Mesendoderm (in vitro differentiated cells): Measurements from ENCODE around the gene CABLES2.

Experiments
- DNase-seq: peaks from one replicate; pipeline ENCODE4 v3.0.0; 2013
- H2AK5ac ChIP-seq: 2 replicates; pipeline ENCODE4 v1.6.1; 2013; ENCODE audit warnings: low read length, inconsistent platforms
- H2BK120ac ChIP-seq: 2 replicates; pipeline ENCODE4 v1.6.1; 2013; ENCODE audit warnings: low read depth, mild to moderate bottlenecking, low read length, moderate library complexity, mixed read lengths
- H2BK15ac ChIP-seq: replicated peaks from 2 replicates; pipeline ENCODE4 v1.6.1; 2013; ENCODE audit warnings: low read depth, mild to moderate bottlenecking, moderate library complexity
- H2BK5ac ChIP-seq: 2 replicates; pipeline ENCODE4 v1.6.1; 2013; ENCODE audit warnings: low read length, inconsistent platforms
- H3K18ac ChIP-seq: 2 replicates; pipeline ENCODE4 v1.6.1; 2013; ENCODE audit warnings: mild to moderate bottlenecking, low read length, mixed read lengths
- H3K23ac ChIP-seq: one replicate; pipeline ENCODE4 v1.6.1; 2013; ENCODE audit warnings: low read length
- H3K27ac ChIP-seq: 2 replicates; pipeline ENCODE4 v1.5.1; 2013; ENCODE audit warnings: low read depth, mild to moderate bottlenecking, inconsistent platforms, low read length, moderate library complexity
- H3K27me3 ChIP-seq: 2 replicates; pipeline ENCODE4 v1.6.1; 2013; ENCODE audit warnings: low read length, control low read depth, mild to moderate bottlenecking, inconsistent platforms; ENCODE audit not compliant: insufficient read depth, poor library complexity
- H3K36me3 ChIP-seq: 2 replicates; pipeline ENCODE4 v1.6.1; 2013; ENCODE audit warnings: low read length, inconsistent platforms; ENCODE audit not compliant: control insufficient read depth, insufficient read depth
- H3K4ac ChIP-seq: one replicate; pipeline ENCODE4 v1.6.1; 2013; ENCODE audit warnings: low read depth, mild to moderate bottlenecking, low read length, moderate library complexity
- H3K4me1 ChIP-seq: 2 replicates; pipeline ENCODE4 v1.6.1; 2013; ENCODE audit warnings: low read depth, low read length, inconsistent platforms; ENCODE audit not compliant: control insufficient read depth
- H3K4me2 ChIP-seq: 2 replicates; pipeline ENCODE4 v1.6.1; 2013; ENCODE audit warnings: low read length
- H3K4me3 ChIP-seq: 2 replicates; pipeline ENCODE4 v1.5.1; 2013; ENCODE audit warnings: mild to moderate bottlenecking, low read length
- H3K56ac ChIP-seq: one replicate; pipeline ENCODE4 v1.6.1; 2013; ENCODE audit warnings: low read length
- H3K79me1 ChIP-seq: 2 replicates; pipeline ENCODE4 v1.6.1; 2013; ENCODE audit warnings: low read length, inconsistent platforms
- H3K79me2 ChIP-seq: 2 replicates; pipeline ENCODE4 v1.6.1; 2013; ENCODE audit warnings: mild to moderate bottlenecking, low read length; ENCODE audit not compliant: control insufficient read depth, insufficient read depth
- H3K9ac ChIP-seq: 2 replicates; pipeline ENCODE4 v1.6.1; 2013; ENCODE audit warnings: low read length, inconsistent platforms
- H4K5ac ChIP-seq: one replicate; pipeline ENCODE4 v1.6.1; 2013; ENCODE audit warnings: low read length
- H4K8ac ChIP-seq: one replicate; pipeline ENCODE4 v1.6.1; 2013; ENCODE audit warnings: low read depth, mild to moderate bottlenecking, control low read depth, low read length, moderate library complexity
- WGBS: extraction: QIAGEN DNeasy Blood & Tissue Kit; methylation state at CpG from one replicate; pipeline ENCODE4 v1.1.7; 2013; ENCODE audit warnings: low lambda C conversion rate, missing lambda C conversion rate; ENCODE audit not compliant: insufficient coverage; ENCODE audit errors: extremely low coverage; 5-methylcytosine and 5-hydroxymethylcytosine counted together

CABLES2 gene

DNA sequence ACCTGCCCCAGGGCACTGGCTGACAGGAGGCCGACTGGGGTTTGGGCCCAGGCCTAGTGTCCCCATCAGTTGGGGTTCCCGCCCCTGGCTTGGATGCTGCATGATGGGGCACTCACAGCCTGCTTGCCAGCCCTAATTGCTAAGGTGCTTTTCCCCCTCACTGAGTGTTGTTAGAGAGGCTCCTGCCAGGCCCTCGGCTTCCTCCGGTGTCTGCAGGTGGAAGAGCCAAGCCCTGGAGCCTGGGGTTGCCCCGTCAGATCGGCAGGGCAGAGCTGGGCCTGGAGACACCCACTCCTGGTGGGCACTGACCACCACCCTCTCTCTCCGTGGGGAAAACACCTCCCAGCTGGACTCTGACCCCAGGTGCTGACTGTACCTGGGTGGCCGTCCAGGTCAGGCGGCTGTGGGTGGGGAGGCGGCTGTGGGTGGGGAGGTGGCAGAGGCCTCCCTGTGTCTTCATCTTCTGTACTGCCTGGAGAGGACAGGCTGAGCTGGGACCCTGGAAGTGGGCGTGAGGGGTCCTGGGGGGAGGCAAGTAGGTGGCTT lies 6.0 kb upstream of the CABLES2 start:
- no peak overlapping the region for H3K4me2 ChIP-seq
- H4K5ac ChIP-seq, result no peak overlapping the region
- H2AK5ac ChIP-seq, result no peak overlapping the region
- no peaks in the 10 kb centered on the region for H3K4me1 ChIP-seq
- no peaks in the 10 kb centered on the region for H3K27me3 ChIP-seq
- H2BK15ac ChIP-seq, result no peak overlapping the region
- no peak overlapping the region for H3K9ac ChIP-seq
- no peak overlapping the region for H3K23ac ChIP-seq
- H3K79me2 ChIP-seq, result no peaks in the 10 kb centered on the region
- H3K18ac ChIP-seq, result no peak overlapping the region
- no peak overlapping the region for H3K56ac ChIP-seq
- no peak overlapping the region for H2BK120ac ChIP-seq
- no peak overlapping the region for H3K4me3 ChIP-seq
- no peaks in the 10 kb centered on the region for H3K79me1 ChIP-seq
- no peak overlapping the region for H2BK5ac ChIP-seq
- no CpG with 5 or more reads among the region's 11 CpGs for WGBS
- no peaks in the 10 kb centered on the region for H3K36me3 ChIP-seq
- H3K4ac ChIP-seq, result no peak overlapping the region
- H4K8ac ChIP-seq, result no peak overlapping the region
- no peak overlapping the region for H3K27ac ChIP-seq
- no peak for DNase-seq

DNA sequence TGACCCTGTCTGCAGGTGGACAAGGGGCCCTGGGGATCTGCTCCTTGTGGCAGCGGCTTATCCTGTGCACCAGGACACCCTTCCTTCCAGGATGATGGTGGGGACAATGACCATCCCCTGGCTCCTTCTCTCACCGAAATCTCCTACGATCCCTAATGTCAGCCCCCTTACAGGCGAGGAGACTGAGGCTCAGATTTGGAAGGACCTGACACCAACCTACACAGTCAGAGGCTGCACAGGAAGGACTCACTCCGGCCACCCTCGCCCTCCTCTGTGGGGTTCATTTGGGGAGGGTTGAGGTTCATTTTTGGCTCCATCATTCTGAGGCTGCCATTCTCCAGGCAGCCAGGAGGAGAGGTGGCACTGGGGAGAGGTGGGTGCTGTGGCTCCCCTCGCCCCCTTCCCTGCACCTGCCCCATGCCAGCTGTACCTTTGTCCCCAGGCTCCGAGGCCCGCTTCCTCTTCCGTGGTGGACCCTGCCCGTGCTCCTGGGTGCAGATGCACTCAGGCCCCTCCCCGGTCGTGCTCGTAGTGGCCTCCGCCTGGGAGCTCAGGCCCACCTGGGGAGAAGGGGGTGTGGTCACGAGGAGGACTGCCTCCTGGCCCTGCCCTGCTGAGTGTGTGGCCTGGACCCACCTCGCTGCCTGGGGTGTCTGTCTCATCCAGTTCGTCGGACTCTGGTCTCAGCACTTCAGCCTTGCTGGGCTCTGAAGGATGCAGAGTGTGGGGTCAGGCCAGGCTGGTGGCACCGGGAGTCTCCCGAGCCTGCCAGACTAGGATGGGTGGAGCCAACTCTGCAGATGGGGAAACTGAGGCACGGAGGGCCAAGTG lies 5.3 kb upstream of the CABLES2 start:
- Histone ChIP-seq H3K79me1 (no peaks in the 10 kb centered on the region), H3K4ac (no peak overlapping the region), H2BK5ac (no peak overlapping the region), H4K5ac (no peak overlapping the region), H3K18ac (no peak overlapping the region), H3K4me2 (no peak overlapping the region), H3K23ac (no peak overlapping the region), H3K4me3 (no peak overlapping the region), H3K27ac (no peak overlapping the region), H4K8ac (no peak overlapping the region), H2AK5ac (no peak overlapping the region), H2BK120ac (no peak overlapping the region), H2BK15ac (no peak overlapping the region), H3K27me3 (no peaks in the 10 kb centered on the region), H3K79me2 (no peaks in the 10 kb centered on the region), H3K36me3 (no peaks in the 10 kb centered on the region), H3K9ac (no peak overlapping the region), H3K4me1 (no peaks in the 10 kb centered on the region), H3K56ac (no peak overlapping the region)
- WGBS, result no CpG with 5 or more reads among the region's 22 CpGs
- DNase-seq, result no peak

DNA sequence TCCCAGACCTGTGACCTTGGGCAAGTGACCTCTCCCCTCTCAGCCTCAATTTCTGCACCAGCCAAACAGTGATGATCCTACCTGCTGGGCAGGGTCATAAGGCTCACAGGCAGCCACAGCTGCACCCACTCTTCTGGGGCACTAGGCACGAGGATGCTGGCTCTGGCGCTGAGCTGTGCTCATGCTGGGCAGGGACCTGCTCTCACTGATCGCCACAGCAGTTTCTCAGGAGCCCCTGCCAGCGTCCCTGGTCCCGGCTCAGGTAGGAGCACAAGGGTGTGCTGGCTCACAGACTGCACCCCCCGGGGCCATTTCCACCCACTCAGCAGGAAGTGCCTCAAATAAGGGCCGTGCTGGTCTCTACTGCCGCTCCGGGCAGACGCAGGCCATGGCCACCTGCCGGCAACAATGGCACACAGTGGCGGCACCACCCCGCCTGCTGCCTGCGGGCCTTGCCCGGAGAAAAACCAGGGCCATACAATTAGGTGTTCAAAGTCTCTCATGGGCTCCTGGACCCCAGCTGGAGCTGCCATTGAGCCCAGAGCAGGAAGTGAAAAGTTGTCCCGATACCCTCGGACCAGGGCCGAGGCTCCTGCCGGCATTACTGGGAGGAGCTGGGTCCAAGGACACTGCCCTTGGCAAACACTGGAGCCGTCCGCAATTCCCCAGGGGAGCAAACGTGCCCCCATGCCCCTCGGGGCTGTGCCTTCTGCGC lies 4.6 kb upstream of the CABLES2 start:
- Histone ChIP-seq H3K56ac (no peak overlapping the region), H4K8ac (no peak overlapping the region), H3K4me1 (no peaks in the 10 kb centered on the region), H3K27me3 (no peaks in the 10 kb centered on the region), H2BK5ac (no peak overlapping the region), H2AK5ac (no peak overlapping the region), H2BK120ac (no peak overlapping the region), H3K27ac (no peak overlapping the region), H3K4ac (no peak overlapping the region), H2BK15ac (no peak overlapping the region), H3K4me2 (no peak overlapping the region), H3K79me2 (no peaks in the 10 kb centered on the region), H3K23ac (no peak overlapping the region), H4K5ac (no peak overlapping the region), H3K18ac (no peak overlapping the region), H3K9ac (no peak overlapping the region), H3K79me1 (no peaks in the 10 kb centered on the region), H3K4me3 (no peak overlapping the region), H3K36me3 (no peaks in the 10 kb centered on the region)
- WGBS, result no CpG with 5 or more reads among the region's 24 CpGs
- no peak for DNase-seq

- H3K56ac ChIP-seq, result no peak overlapping the region
- peaks cover 3% of the 10 kb centered on the region for H3K4me1 ChIP-seq
- DNase-seq, result no peak
- no peak overlapping the region for H2BK5ac ChIP-seq
- H3K79me2 ChIP-seq, result no peaks in the 10 kb centered on the region
- no CpG with 5 or more reads among the region's 19 CpGs for WGBS
- H3K9ac ChIP-seq, result no peak overlapping the region
- H3K79me1 ChIP-seq, result peaks cover 2% of the 10 kb centered on the region
- H3K27ac ChIP-seq, result no peak overlapping the region
- H4K8ac ChIP-seq, result no peak overlapping the region
- no peak overlapping the region for H4K5ac ChIP-seq
- H3K4me3 ChIP-seq, result no peak overlapping the region
- no peaks in the 10 kb centered on the region for H3K36me3 ChIP-seq
- no peak overlapping the region for H3K4ac ChIP-seq
- no peak overlapping the region for H2BK15ac ChIP-seq
- H3K18ac ChIP-seq, result no peak overlapping the region
- no peak overlapping the region for H2AK5ac ChIP-seq
- H3K4me2 ChIP-seq, result no peak overlapping the region
- H3K27me3 ChIP-seq, result no peaks in the 10 kb centered on the region
- no peak overlapping the region for H2BK120ac ChIP-seq
- no peak overlapping the region for H3K23ac ChIP-seq
Measured at GRCh38 chr20:62410746-62411478, 3.8 kb upstream of the CABLES2 start.

DNA sequence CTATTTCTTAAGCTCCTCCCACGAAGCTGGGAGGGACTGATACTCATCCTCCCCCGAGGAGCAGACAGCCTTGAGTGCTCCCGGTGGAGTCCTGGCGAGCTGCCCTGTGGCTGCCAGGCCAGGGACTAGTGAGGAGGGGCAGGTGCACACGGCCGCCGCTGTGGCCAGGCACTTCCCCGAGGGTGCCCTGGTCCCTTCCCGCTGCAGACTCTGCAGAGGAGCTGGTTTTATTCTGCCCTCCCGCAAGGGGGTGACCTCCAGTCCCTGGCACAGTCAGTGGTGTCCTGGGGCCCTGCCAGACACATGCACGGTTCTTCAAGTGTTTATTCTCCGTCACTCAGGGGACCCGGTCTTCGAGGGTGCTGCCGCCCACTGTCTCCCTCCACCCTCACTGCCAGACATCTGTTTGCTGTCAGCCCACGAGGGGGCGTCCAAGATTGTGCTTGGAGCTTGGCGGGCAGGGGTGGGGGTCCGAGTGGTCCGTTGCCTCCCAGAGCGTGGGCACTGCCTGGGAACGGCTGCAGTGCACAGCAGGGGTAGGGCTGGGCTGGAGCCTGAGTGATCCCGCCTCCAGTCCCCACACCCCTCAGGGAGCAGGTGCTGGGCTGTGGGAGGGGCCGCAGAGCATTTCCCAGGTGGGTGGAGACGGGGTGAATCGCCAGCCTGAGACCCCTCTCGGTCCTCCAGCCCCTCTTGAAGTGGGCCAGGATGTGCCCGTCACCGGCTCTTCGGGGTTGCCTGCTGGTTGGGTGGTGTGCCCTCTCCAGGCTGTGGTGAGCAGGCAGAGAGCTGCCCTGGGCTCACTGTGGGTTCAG lies 3.1 kb upstream of the CABLES2 start:
- Histone ChIP-seq H2AK5ac (no peak overlapping the region), H2BK5ac (no peak overlapping the region), H3K4ac (no peak overlapping the region), H4K5ac (no peak overlapping the region), H3K27me3 (no peaks in the 10 kb centered on the region), H3K4me1 (peaks cover 3% of the 10 kb centered on the region), H4K8ac (no peak overlapping the region), H3K79me2 (no peaks in the 10 kb centered on the region), H3K23ac (no peak overlapping the region), H3K4me2 (no peak overlapping the region), H2BK15ac (no peak overlapping the region), H3K36me3 (no peaks in the 10 kb centered on the region), H3K9ac (no peak overlapping the region), H3K56ac (no peak overlapping the region), H3K79me1 (peaks cover 2% of the 10 kb centered on the region), H3K4me3 (no peak overlapping the region), H3K18ac (no peak overlapping the region), H2BK120ac (no peak overlapping the region), H3K27ac (no peak overlapping the region)
- peak; percentile 58 for DNase-seq
- WGBS, result no CpG with 5 or more reads among the region's 30 CpGs
